Measurements from ENCODE around the gene MACROD2. TPM values are rescaled to one million over a fixed set of nuclear protein-coding genes. Genes with fewer than 3 reads are reported as not detected.

MACROD2 gene
- polyA plus RNA-seq, 1 donor from 2014 or later: 23.2 TPM

DNA sequence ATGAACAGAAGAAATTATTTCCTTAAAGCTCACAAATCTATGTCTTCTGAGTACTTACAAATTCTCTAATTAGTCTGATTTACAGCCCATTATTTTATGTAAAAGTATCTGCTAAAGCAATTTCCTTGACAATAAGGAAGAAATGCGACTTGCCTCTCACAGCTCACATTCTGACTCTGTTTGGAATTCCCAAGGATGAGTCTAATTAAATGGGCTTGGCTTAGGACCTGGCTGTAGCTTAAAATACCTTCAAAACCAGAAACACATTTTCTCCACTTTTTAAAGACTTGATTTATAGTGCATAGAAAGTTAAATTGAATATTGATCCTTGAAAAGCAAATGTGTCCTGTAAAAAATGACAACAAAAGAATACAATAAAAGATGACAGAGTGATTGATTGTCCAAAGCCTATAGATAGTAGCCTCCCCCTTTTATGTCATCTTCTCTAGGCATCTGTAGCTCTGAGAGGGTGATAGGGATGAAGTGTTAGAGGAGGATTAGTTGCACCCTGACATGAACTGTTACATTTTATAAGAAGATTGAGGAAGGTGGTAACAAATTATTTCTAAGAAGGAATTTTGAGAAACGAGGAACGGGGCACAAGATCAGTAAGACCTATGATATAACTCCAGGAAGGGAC, 118.9 kb downstream of the MACROD2 start:
- H3K79me2 ChIP-seq (replicated peaks; ENCODE audit: insufficient read depth, low read length): no peaks in the 10 kb centered on the region
- H3K9me3 ChIP-seq (ENCODE audit: low read length): no peaks in the 10 kb centered on the region
- H3K27ac ChIP-seq (ENCODE audit: low read length): no peak overlapping the region
- H3K9ac ChIP-seq (ENCODE audit: low read length): no peak overlapping the region
- no peak overlapping the region for H3K4me2 ChIP-seq (ENCODE audit: low read length)
- no peaks in the 10 kb centered on the region for H3K9me2 ChIP-seq (ENCODE audit: insufficient read depth, low read length)
- no peaks in the 10 kb centered on the region for H3K27me3 ChIP-seq (ENCODE audit: insufficient read depth, low read depth, low read length)
- no peaks in the 10 kb centered on the region for H4K20me1 ChIP-seq (ENCODE audit: insufficient read depth)
- H3K4me3 ChIP-seq (ENCODE audit: low read length): no peak overlapping the region
- H2AFZ ChIP-seq (ENCODE audit: low read depth, low read length): no peak overlapping the region
- H3K36me3 ChIP-seq (ENCODE audit: insufficient read depth, low read length): no peaks in the 10 kb centered on the region
- TF ChIP-seq, protein P1, sequence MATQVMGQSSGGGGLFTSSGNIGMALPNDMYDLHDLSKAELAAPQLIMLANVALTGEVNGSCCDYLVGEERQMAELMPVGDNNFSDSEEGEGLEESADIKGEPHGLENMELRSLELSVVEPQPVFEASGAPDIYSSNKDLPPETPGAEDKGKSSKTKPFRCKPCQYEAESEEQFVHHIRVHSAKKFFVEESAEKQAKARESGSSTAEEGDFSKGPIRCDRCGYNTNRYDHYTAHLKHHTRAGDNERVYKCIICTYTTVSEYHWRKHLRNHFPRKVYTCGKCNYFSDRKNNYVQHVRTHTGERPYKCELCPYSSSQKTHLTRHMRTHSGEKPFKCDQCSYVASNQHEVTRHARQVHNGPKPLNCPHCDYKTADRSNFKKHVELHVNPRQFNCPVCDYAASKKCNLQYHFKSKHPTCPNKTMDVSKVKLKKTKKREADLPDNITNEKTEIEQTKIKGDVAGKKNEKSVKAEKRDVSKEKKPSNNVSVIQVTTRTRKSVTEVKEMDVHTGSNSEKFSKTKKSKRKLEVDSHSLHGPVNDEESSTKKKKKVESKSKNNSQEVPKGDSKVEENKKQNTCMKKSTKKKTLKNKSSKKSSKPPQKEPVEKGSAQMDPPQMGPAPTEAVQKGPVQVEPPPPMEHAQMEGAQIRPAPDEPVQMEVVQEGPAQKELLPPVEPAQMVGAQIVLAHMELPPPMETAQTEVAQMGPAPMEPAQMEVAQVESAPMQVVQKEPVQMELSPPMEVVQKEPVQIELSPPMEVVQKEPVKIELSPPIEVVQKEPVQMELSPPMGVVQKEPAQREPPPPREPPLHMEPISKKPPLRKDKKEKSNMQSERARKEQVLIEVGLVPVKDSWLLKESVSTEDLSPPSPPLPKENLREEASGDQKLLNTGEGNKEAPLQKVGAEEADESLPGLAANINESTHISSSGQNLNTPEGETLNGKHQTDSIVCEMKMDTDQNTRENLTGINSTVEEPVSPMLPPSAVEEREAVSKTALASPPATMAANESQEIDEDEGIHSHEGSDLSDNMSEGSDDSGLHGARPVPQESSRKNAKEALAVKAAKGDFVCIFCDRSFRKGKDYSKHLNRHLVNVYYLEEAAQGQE (IDR thresholded peaks at IDR 0.05; ENCODE audit: borderline replicate concordance): no peak
- no peak for TF ChIP-seq MXI1 (conservative IDR thresholded peaks at IDR 0.05; ENCODE audit: poor library complexity, severe bottlenecking)
- no peak for TF ChIP-seq POLR2AphosphoS5 (IDR thresholded peaks at IDR 0.05)
- TF ChIP-seq EZH2 (IDR thresholded peaks at IDR 0.05; ENCODE audit: borderline replicate concordance, insufficient read depth, low read length, poor library complexity, severe bottlenecking): no peak
- TF ChIP-seq, protein P2, sequence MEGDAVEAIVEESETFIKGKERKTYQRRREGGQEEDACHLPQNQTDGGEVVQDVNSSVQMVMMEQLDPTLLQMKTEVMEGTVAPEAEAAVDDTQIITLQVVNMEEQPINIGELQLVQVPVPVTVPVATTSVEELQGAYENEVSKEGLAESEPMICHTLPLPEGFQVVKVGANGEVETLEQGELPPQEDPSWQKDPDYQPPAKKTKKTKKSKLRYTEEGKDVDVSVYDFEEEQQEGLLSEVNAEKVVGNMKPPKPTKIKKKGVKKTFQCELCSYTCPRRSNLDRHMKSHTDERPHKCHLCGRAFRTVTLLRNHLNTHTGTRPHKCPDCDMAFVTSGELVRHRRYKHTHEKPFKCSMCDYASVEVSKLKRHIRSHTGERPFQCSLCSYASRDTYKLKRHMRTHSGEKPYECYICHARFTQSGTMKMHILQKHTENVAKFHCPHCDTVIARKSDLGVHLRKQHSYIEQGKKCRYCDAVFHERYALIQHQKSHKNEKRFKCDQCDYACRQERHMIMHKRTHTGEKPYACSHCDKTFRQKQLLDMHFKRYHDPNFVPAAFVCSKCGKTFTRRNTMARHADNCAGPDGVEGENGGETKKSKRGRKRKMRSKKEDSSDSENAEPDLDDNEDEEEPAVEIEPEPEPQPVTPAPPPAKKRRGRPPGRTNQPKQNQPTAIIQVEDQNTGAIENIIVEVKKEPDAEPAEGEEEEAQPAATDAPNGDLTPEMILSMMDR (IDR thresholded peaks at IDR 0.05; ENCODE audit: poor library complexity, severe bottlenecking): no peak
- TF ChIP-seq RAD21 (conservative IDR thresholded peaks at IDR 0.05): no peak
- no peak for TF ChIP-seq TAF1 (IDR thresholded peaks at IDR 0.05; ENCODE audit: low read depth)
- no peak for TF ChIP-seq EP300 (conservative IDR thresholded peaks at IDR 0.05; ENCODE audit: poor library complexity, severe bottlenecking)
- TF ChIP-seq SMC3 (conservative IDR thresholded peaks at IDR 0.05; ENCODE audit: poor library complexity): no peak
- H3F3A ChIP-seq (ENCODE audit: insufficient read depth, low read length, poor library complexity, severe bottlenecking): no peaks in the 10 kb centered on the region

DNA sequence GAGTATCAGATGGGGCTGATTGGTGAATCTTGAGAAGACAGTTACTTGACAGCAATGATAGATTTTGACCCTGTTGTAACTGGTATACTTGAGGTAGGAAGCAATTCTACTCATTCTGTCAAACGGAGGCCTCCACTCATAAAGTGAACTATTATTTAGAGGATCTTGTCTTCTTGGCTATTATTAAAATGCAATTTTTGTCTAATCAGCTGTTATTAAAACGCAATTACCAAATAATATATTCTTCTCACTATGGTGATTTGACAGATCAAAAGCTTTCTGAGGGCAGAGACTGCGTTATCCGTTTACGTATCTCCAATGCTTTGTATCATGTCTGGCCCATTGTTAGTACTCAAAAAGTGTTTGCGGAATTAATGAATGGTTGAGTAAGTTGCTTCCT, 120.7 kb downstream of the MACROD2 start:
- no peaks in the 10 kb centered on the region for H3K36me3 ChIP-seq (ENCODE audit: insufficient read depth, low read length)
- no peaks in the 10 kb centered on the region for H3K27me3 ChIP-seq (ENCODE audit: insufficient read depth, low read depth, low read length)
- no peaks in the 10 kb centered on the region for H4K20me1 ChIP-seq (ENCODE audit: insufficient read depth)
- no peaks in the 10 kb centered on the region for H3K9me3 ChIP-seq (ENCODE audit: low read length)
- H3K9me2 ChIP-seq (ENCODE audit: insufficient read depth, low read length): no peaks in the 10 kb centered on the region
- no peak overlapping the region for H3K9ac ChIP-seq (ENCODE audit: low read length)
- H3K79me2 ChIP-seq (replicated peaks; ENCODE audit: insufficient read depth, low read length): no peaks in the 10 kb centered on the region
- H3K4me3 ChIP-seq (ENCODE audit: low read length): no peak overlapping the region
- TF ChIP-seq EP300 (conservative IDR thresholded peaks at IDR 0.05; ENCODE audit: poor library complexity, severe bottlenecking) (peak; percentile 63), RAD21 (conservative IDR thresholded peaks at IDR 0.05) (no peak)
- H3F3A ChIP-seq (ENCODE audit: insufficient read depth, low read length, poor library complexity, severe bottlenecking): no peaks in the 10 kb centered on the region
- no peak overlapping the region for H3K27ac ChIP-seq (ENCODE audit: low read length)
- no peak overlapping the region for H3K4me2 ChIP-seq (ENCODE audit: low read length)
- no peak overlapping the region for H2AFZ ChIP-seq (ENCODE audit: low read depth, low read length)
